Mesothelial cell of epicardium (in vitro differentiated cells): Measurements from ENCODE around the gene HTR3E. TPM values are rescaled to one million over a fixed set of nuclear protein-coding genes. Genes with fewer than 3 reads are reported as not detected.

Experiments
- DNase-seq, 2 experiments: peaks; one replicate each; pipeline ENCODE4 v3.0.0; 2021; ENCODE audit warnings: low spot score in 2 of 2; ENCODE audit not compliant: unreplicated experiment in 2 of 2
- H3K27ac Mint-ChIP-seq: 2 replicates; pipeline ENCODE4 v1.8.0; 2021; ENCODE audit warnings: mixed read lengths
- H3K27me3 Mint-ChIP-seq: 2 replicates; pipeline ENCODE4 v1.8.0; 2021; ENCODE audit warnings: low read depth, mixed read lengths
- H3K36me3 Mint-ChIP-seq: 2 replicates; pipeline ENCODE4 v1.8.0; 2021; ENCODE audit warnings: mixed read lengths
- H3K4me1 Mint-ChIP-seq: 2 replicates; pipeline ENCODE4 v1.8.0; 2021; ENCODE audit warnings: mixed read lengths
- H3K4me3 Mint-ChIP-seq: 2 replicates; pipeline ENCODE4 v1.8.0; 2021; ENCODE audit warnings: mild to moderate bottlenecking, moderate library complexity, mixed read lengths
- H3K9me3 Mint-ChIP-seq: 2 replicates; pipeline ENCODE4 v1.8.0; 2021; ENCODE audit warnings: mixed read lengths
- total RNA-seq: library from RNA; stranded (reverse); gene quantifications from 3 replicates; pipeline ENCODE4 v1.2.1, GENCODE V29; 2021
- TF ChIP-seq, protein P1 (sequence below): fragments of 200-600 bp; sonication (generic); IDR thresholded peaks from one replicate; pipeline ENCODE4 v1.5.0; 2021; ENCODE audit warnings: antibody characterized with exemption; ENCODE audit not compliant: unreplicated experiment

Gene HTR3E
- total RNA-seq, 1 donor from 2014 or later, result not detected

DNA sequence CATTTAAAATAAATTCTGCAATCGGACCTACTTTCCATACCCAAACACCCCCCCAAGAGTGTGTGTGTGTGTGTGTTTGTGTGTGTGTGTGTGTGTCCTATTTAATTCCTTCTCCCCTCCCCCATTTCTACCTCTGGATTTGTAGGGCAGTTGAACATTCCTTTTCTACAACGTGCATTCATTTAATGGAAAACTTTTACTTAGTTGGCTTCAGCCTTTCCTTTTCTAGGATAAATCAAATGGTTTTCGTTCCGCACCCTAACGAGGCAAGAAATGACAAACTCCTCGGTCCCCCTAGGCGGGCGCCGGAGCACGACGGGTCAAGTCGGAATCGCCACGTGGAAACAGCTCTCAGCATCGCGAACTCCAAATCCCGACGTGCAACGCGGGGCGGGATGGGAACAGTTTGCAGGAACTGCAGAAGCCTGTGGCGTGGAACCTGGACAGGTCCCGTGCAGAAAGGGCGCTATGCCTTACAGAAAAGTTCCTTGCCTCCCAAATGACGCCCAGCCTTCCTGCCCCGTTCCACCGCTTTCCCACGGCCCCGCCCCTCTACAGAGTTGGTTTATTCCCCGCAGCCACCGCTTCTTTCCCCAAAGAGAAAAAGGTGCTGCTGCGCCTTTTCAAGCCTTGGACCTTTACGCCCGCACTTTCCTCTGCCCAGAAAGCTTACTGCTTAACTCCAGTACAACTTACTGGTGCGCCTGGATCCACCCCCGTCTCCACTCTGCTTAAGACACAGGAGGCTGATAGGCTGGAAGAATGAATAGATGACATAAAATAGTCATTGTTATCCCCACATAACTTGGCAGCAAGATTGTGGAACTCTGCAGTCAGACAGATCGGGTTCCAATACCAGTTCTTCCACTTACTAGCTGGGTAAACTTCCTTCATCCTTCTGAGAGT lies 37.2 kb downstream of the HTR3E start:
- H3K4me1 Mint-ChIP-seq, result peaks cover 34% of the 10 kb centered on the region
- DNase-seq, result peak; percentile 32 to 68
- H3K36me3 Mint-ChIP-seq, result peaks cover 3% of the 10 kb centered on the region
- H3K27me3 Mint-ChIP-seq, result no peaks in the 10 kb centered on the region
- H3K4me3 Mint-ChIP-seq, result peak overlapping the region; percentile 96
- H3K27ac Mint-ChIP-seq, result peak overlapping the region; percentile 96
- no peaks in the 10 kb centered on the region for H3K9me3 Mint-ChIP-seq
- TF ChIP-seq, protein P1, sequence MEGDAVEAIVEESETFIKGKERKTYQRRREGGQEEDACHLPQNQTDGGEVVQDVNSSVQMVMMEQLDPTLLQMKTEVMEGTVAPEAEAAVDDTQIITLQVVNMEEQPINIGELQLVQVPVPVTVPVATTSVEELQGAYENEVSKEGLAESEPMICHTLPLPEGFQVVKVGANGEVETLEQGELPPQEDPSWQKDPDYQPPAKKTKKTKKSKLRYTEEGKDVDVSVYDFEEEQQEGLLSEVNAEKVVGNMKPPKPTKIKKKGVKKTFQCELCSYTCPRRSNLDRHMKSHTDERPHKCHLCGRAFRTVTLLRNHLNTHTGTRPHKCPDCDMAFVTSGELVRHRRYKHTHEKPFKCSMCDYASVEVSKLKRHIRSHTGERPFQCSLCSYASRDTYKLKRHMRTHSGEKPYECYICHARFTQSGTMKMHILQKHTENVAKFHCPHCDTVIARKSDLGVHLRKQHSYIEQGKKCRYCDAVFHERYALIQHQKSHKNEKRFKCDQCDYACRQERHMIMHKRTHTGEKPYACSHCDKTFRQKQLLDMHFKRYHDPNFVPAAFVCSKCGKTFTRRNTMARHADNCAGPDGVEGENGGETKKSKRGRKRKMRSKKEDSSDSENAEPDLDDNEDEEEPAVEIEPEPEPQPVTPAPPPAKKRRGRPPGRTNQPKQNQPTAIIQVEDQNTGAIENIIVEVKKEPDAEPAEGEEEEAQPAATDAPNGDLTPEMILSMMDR, result no peak

DNA sequence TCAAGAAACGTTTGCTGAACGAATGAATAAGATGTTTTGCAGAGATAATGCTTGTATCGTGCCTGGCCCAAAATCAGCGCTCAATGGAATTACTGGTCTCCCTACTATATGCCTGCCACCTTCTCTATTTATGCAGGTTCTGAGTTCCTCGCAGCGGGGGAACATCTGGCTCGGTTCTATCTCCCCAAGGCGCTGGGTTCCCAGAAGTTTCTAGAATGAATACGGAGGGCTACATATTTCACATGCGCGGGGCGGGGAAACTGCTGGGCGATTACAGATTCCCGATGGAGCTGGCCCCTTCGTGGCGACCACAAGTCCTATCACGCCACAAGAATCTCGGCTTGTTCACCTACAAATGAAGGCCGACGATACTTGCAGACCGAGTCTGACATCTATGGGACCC lies 37.9 kb downstream of the HTR3E start:
- Mint-ChIP-seq H3K9me3 (no peaks in the 10 kb centered on the region), H3K36me3 (peaks cover 3% of the 10 kb centered on the region), H3K27me3 (no peaks in the 10 kb centered on the region), H3K27ac (peak overlapping the region; percentile 96), H3K4me3 (peak overlapping the region; percentile 96), H3K4me1 (peaks cover 34% of the 10 kb centered on the region)
- DNase-seq, result no peak
- TF ChIP-seq, protein P1, result no peak

DNA sequence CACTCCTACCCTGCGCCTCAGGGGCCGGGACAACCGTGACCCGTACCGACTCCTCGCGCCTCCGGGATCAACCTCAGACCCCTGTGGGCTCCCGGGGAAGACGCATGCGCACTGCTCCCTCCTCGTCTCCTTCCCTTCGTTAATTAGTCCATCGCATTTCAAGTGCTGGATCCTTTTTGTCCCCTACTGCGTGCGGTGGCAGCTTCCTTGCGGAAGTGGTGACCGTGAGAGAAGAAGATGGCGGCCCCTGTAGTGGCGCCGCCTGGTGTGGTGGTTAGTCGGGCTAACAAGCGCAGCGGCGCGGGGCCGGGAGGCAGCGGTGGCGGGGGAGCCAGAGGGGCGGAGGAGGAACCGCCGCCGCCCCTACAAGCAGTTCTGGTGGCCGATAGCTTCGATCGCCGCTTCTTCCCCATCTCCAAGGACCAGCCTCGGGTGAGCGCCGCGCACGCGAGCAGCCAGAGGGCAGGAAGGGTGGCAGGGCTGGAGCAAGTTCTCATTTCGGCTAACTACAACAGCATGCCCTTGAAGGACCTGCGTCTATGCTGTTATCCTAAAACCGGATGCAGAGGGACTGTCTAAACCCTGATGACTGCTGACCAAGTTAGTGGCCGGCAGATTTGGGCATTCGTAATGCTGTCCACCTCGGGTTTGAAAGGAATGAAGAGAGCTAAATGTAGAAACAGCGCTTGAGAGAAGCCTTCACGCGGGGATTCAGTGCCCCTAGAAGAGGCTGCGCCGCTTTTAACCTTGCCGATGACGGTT lies 38.5 kb downstream of the HTR3E start, which contains the start of gene EIF2B5:
TSS of gene EIF2B5 (plus strand) at position 210 of the 762 bp plus-strand sequence. CDS start at position 238, 28 bp downstream.
- Mint-ChIP-seq H3K27me3 (no peaks in the 10 kb centered on the region), H3K4me3 (peak within 1 kb of the TSS; percentile 96), H3K9me3 (no peaks in the 10 kb centered on the region), H3K27ac (peak within 1 kb of the TSS; percentile 96), H3K4me1 (peaks cover 34% of the 10 kb centered on the region), H3K36me3 (peaks cover 7% of the 10 kb centered on the region)
- TF ChIP-seq, protein P1, result no peak
- peak; percentile 66 to 83 for DNase-seq

DNA sequence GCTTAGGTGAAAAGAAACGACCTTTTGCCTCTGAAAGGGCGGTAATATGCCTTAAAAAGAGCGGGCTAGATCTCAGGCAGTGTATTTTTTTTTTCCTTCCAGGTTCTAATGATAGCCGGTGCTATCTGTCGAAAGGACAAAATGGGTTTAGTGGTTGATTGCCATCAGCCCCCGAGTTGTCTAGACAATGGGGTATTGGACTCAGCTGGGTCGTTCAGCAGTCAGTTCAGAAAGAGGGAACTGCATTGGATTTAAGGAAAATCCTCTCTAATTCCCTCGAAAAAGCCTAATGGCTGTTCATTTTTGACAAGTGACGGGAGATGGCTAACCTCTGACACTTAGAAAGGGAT lies 39.0 kb downstream of the HTR3E start:
- Mint-ChIP-seq H3K4me1 (peaks cover 34% of the 10 kb centered on the region), H3K27me3 (no peaks in the 10 kb centered on the region), H3K9me3 (no peaks in the 10 kb centered on the region), H3K27ac (peak overlapping the region; percentile 96), H3K36me3 (peaks cover 10% of the 10 kb centered on the region), H3K4me3 (peak overlapping the region; percentile 96)
- TF ChIP-seq, protein P1, result no peak
- DNase-seq, result no peak

DNA sequence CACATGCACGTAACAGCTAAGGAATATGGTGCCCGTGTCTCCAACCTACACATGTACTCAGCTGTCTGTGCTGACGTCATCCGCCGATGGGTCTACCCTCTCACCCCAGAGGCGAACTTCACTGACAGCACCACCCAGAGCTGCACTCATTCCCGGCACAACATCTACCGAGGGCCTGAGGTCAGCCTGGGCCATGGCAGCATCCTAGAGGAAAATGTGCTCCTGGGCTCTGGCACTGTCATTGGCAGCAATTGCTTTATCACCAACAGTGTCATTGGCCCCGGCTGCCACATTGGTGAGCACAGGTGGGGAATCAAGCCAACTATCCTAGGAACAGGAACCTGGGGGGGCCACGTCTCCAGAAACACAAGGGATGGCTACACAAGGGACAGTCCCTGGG lies 43.6 kb downstream of the HTR3E start:
- H3K36me3 Mint-ChIP-seq, result peaks cover 20% of the 10 kb centered on the region
- no peaks in the 10 kb centered on the region for H3K9me3 Mint-ChIP-seq
- H3K4me3 Mint-ChIP-seq, result no peak overlapping the region
- H3K27me3 Mint-ChIP-seq, result no peaks in the 10 kb centered on the region
- DNase-seq, result no peak
- H3K4me1 Mint-ChIP-seq, result peaks cover 23% of the 10 kb centered on the region
- TF ChIP-seq, protein P1, result no peak
- H3K27ac Mint-ChIP-seq, result no peak overlapping the region
